H54 (cell line): ENCODE measurements around the gene TGM4.
"Not testable (repeated sequence)": the region's sequence is repeated elsewhere in the genome, so short reads cannot be mapped to it uniquely, and the experiment has no call there.

ENCODE experiments used
- DNase-seq: peaks from one replicate; pipeline ENCODE4 v3.0.0; 2011; ENCODE audit warnings: low spot score, mixed read lengths; ENCODE audit not compliant: insufficient read length
- FAIRE-seq: peaks from 3 replicates; lab custom pipeline; 2011; peaks lifted over from hg19 to GRCh38; lab: Jason Lieb, UNC
- POLR2A ChIP-seq: IDR thresholded peaks from 2 replicates; pipeline ENCODE4 v1.6.1; 2011; ENCODE audit warnings: low read depth, mild to moderate bottlenecking, low read length

The TGM4 gene

GRCh38 chr3:44932986-44933944 lies 58.9 kb downstream of the TGM4 start:
- TF ChIP-seq POLR2A, result no peak
- no peak for DNase-seq
- no peak for FAIRE-seq

GRCh38 chr3:44939581-44940036 lies 65.2 kb downstream of the TGM4 start:
- no peak for TF ChIP-seq POLR2A
- DNase-seq (no peak), FAIRE-seq (no peak)

DNA sequence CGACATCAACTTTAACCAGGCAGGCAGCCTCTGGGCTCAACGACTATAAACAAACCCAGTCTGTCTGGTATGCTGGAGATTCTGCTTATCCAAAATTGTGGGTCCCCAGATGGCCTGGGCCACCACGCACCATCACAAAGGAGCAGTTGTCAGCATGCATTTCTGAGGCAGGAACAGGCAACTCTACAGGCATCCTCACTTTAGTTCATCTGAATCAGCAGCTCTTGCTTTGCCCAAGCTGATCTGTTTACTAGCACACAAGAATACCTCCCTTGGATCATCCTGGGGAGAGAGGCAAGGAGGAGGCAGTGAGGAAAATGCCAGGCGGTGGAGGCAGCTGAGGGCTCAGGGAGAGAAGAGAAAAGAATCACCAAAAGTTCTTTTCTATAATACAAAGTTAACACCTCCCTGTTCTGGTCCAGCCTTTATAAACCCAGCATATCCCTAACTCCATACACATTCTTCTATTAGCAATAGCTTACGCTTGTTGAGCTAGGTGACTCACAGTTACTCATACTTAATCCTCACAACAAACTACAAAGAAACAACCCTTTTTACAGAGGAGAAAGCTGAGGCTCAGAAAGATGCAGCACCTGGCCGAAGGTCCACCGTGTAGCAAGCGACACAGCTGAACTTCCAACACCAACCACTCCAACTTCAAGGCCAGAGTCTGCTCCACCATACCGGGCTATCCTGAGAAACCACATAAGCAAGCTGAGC lies 68.0 kb downstream of the TGM4 start:
- no peak for TF ChIP-seq POLR2A
- peak; percentile 15 for FAIRE-seq
- peak; percentile 70 for DNase-seq

DNA sequence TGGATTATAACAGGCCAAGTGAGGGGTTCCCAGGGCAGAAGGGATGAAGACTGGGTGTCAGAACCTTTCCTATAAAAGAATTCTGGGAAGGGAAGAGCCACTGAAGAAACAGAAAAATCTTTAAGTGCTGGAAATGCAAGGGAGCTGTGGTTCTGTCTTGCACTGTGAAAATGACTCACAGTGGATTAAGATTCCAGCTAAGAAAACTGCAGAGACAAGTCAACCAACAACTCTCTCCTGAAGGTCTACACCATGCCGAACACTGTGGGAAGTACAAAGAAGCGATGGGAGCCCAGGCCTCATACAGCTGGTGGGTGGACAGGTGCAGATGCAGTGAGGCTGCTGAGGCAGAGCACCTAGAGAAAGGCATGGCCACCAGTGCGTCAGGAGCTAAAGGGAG lies 73.8 kb downstream of the TGM4 start:
- FAIRE-seq (no peak), DNase-seq (no peak)
- TF ChIP-seq POLR2A, result no peak

GRCh38 chr3:44949770-44950169 lies 75.4 kb downstream of the TGM4 start:
- not testable (repeated sequence) for FAIRE-seq, DNase-seq

DNA sequence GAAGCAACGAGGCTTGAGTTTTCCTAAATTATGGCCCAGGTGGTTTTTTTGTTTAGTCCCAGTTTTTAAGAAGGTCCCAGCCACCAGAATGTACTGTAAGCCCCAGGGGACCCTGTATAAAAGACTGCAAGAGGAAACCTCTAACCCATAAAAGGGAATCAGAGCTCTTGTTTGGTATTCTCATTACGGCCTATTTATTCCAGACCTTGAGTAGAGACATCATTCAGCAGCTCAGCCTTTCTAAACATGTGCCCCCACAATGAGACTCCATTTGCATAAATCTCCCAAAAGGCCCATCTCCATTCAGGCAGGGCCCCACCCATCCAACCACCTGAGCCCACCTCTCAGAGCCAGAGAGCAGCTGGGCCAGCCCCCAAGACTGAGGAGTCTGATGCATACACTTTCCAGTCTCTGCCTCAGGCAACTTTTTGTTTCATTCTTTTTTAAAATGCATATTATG lies 75.9 kb downstream of the TGM4 start:
- FAIRE-seq, result no peak
- no peak for DNase-seq

GRCh38 chr3:44952689-44953088 lies 78.3 kb downstream of the TGM4 start:
- FAIRE-seq (no peak), DNase-seq (no peak)
- TF ChIP-seq POLR2A, result no peak

More for the DNA sequence above, 75.9 kb downstream of the TGM4 start:
- no peak for TF ChIP-seq POLR2A

- no peak for TF ChIP-seq POLR2A
- FAIRE-seq (no peak), DNase-seq (no peak)
Measured at GRCh38 chr3:44954304-44954703, 79.9 kb downstream of the TGM4 start.

DNA sequence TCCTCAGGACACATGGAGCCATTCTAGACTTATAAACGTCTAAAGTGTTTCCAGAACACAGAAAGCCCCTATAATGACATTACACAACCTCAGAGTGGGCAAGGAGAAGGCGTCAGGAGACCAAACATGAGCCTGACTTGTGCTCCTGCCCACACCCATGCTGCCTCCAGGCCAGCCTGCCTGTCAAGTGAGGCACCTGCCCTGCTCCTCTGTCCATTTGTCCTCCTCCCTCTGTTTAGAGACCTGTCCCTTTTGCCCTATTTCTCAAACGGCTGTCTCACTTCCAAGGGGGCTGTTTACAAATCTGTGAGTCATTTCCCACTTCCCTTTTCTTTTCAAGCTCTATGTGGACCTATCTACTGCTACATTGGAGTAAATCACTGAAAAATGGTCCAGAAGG lies 80.6 kb downstream of the TGM4 start:
- FAIRE-seq, result no peak
- peak; percentile 46 for DNase-seq
- TF ChIP-seq POLR2A, result no peak

DNA sequence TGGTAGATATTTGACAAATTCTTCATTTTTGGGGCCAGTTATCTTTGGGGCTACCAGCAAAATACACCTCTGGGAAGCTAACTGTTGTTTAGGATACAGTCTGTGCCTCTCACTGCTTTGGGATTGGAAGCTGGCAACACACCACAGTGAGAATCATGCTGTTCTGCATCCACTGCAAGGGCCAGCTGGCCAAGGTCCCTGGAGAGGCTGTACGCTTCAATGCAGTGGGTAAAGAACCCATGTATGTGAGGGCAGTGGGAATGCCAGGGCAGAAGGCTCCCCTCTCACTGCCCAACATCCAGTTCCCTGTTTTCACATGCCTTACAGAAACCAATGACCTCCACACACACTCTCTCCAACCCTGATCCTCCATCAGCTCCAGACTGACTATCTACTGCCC lies 81.5 kb downstream of the TGM4 start:
- DNase-seq, result no peak
- no peak for FAIRE-seq
- no peak for TF ChIP-seq POLR2A

GRCh38 chr3:44957986-44958385 lies 83.6 kb downstream of the TGM4 start:
- DNase-seq (no peak), FAIRE-seq (no peak)
- no peak for TF ChIP-seq POLR2A

DNA sequence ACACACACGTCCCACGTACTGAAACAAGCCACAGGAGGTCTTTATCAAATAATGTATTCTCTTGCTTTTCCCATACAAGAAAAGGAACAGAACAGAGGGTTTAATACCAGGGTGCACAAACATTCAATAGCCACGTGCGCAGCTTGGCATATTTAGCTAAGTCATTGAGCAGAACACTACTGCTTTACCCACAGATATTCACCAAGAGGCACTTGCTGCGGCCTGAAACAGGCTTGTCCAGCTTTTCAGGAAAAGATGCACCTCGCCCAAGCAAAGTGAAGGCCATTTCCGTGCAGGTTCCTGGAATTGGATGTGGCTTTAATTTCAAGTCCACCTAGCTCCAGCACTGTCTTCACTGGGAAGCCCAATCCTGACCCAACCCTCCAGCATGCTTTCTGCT lies 84.0 kb downstream of the TGM4 start:
- no peak for TF ChIP-seq POLR2A
- FAIRE-seq (no peak), DNase-seq (no peak)

- DNase-seq (no peak), FAIRE-seq (no peak)
- TF ChIP-seq POLR2A, result no peak
Measured at GRCh38 chr3:44960387-44961026, 86.1 kb downstream of the TGM4 start.

GRCh38 chr3:44961888-44962287 lies 87.5 kb downstream of the TGM4 start:
- no peak for FAIRE-seq
- no peak for TF ChIP-seq POLR2A
- DNase-seq, result no peak
